ENCODE results near the gene RAPGEF2. TPM values are rescaled to one million over a fixed set of nuclear protein-coding genes. Genes with fewer than 3 reads are reported as not detected.

The RAPGEF2 gene
- total and polyA plus RNA-seq, 2 donors (not counting 1 experiment from before 2014, with no cell fraction given), result 10.9 to 45.8 TPM

- Histone ChIP-seq H2AFZ (ENCODE audit: insufficient read depth, low read depth, low read length, poor library complexity, severe bottlenecking) (no peak overlapping the region), H3K79me2 (ENCODE audit: control insufficient read depth, insufficient read depth, low read length) (no peaks in the 10 kb centered on the region), H3K27me3 (replicated peaks in 1 of 4; ENCODE audit: control extremely low read depth in 1 of 4, control insufficient read depth in 3 of 4, insufficient read depth in 4 of 4, low read length in 3 of 4) (no peaks in the 10 kb centered on the region), H3K36me3 (replicated peaks in 1 of 2; ENCODE audit: control extremely low read depth in 1 of 2, control insufficient read depth in 1 of 2, extremely low read depth in 1 of 2, insufficient read depth in 2 of 2, low read length in 1 of 2) (no peaks in the 10 kb centered on the region), H3K4me1 (ENCODE audit: control insufficient read depth in 2 of 2, insufficient read depth in 2 of 2, low read length in 2 of 2) (no peaks in the 10 kb centered on the region), H3K4me3 (ENCODE audit: control extremely low read depth in 1 of 5, extremely low read depth in 1 of 5, insufficient read depth in 1 of 5, low read depth in 2 of 5, low read length in 4 of 5) (peak overlapping the region in 1 of 5 experiments; percentile 10), H4K20me1 (ENCODE audit: control insufficient read depth, insufficient read depth, low read length, poor library complexity, severe bottlenecking) (no peaks in the 10 kb centered on the region), H3K9me3 (ENCODE audit: control extremely low read depth in 1 of 3, control insufficient read depth in 2 of 3, insufficient read depth in 1 of 3, low read length in 2 of 3) (no peaks in the 10 kb centered on the region), H3K27ac (ENCODE audit: low read length in 2 of 2) (no peak overlapping the region), H3K4me2 (replicated peaks; ENCODE audit: low read depth, low read length, poor library complexity, severe bottlenecking) (peak overlapping the region; percentile 3), H3K9ac (ENCODE audit: low read length) (no peak overlapping the region)
- intact Hi-C loops (cut with micrococcal nuclease), result no loop called here
- no peak for TF ChIP-seq EZH2 (IDR thresholded peaks at IDR 0.05; ENCODE audit: borderline replicate concordance, insufficient read depth, low read depth, low read length, poor library complexity, severe bottlenecking)
- TF ChIP-seq, protein P1, sequence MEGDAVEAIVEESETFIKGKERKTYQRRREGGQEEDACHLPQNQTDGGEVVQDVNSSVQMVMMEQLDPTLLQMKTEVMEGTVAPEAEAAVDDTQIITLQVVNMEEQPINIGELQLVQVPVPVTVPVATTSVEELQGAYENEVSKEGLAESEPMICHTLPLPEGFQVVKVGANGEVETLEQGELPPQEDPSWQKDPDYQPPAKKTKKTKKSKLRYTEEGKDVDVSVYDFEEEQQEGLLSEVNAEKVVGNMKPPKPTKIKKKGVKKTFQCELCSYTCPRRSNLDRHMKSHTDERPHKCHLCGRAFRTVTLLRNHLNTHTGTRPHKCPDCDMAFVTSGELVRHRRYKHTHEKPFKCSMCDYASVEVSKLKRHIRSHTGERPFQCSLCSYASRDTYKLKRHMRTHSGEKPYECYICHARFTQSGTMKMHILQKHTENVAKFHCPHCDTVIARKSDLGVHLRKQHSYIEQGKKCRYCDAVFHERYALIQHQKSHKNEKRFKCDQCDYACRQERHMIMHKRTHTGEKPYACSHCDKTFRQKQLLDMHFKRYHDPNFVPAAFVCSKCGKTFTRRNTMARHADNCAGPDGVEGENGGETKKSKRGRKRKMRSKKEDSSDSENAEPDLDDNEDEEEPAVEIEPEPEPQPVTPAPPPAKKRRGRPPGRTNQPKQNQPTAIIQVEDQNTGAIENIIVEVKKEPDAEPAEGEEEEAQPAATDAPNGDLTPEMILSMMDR (IDR thresholded peaks at IDR 0.05), result no peak
- WGBS (ENCODE audit: insufficient coverage), result 49% methylated on average over 3 of the region's 5 CpGs
- no peak for DNase-seq
- CTCF ChIA-PET, result no interaction called here
- no peak overlapping the region for H3K4me3 Mint-ChIP-seq
- H3K27ac Mint-ChIP-seq, result no peak overlapping the region
- POLR2A ChIA-PET, result no interaction called here
- H3K27me3 Mint-ChIP-seq, result no peaks in the 10 kb centered on the region
- no peaks in the 10 kb centered on the region for H3K9me3 Mint-ChIP-seq (ENCODE audit: insufficient read depth)
- peaks cover 3% of the 10 kb centered on the region for H3K4me1 Mint-ChIP-seq
- no peak for ATAC-seq (ENCODE audit: low read depth)
Measured at GRCh38 chr4:159266981-159267868, 164.3 kb downstream of the RAPGEF2 start.

- Mint-ChIP-seq H3K9me3 (ENCODE audit: insufficient read depth) (no peaks in the 10 kb centered on the region), H3K27me3 (no peaks in the 10 kb centered on the region), H3K4me3 (no peak overlapping the region), H3K27ac (no peak overlapping the region), H3K4me1 (peaks cover 3% of the 10 kb centered on the region)
- ATAC-seq (ENCODE audit: low read depth), result no peak
- Histone ChIP-seq H4K20me1 (ENCODE audit: control insufficient read depth, insufficient read depth, low read length, poor library complexity, severe bottlenecking) (no peaks in the 10 kb centered on the region), H3K27me3 (replicated peaks in 1 of 4; ENCODE audit: control extremely low read depth in 1 of 4, control insufficient read depth in 3 of 4, insufficient read depth in 4 of 4, low read length in 3 of 4) (no peaks in the 10 kb centered on the region), H3K4me1 (ENCODE audit: control insufficient read depth in 2 of 2, insufficient read depth in 2 of 2, low read length in 2 of 2) (no peaks in the 10 kb centered on the region), H3K9ac (ENCODE audit: low read length) (no peak overlapping the region), H3K9me3 (ENCODE audit: control extremely low read depth in 1 of 3, control insufficient read depth in 2 of 3, insufficient read depth in 1 of 3, low read length in 2 of 3) (no peaks in the 10 kb centered on the region), H3K4me2 (replicated peaks; ENCODE audit: low read depth, low read length, poor library complexity, severe bottlenecking) (no peak overlapping the region), H3K79me2 (ENCODE audit: control insufficient read depth, insufficient read depth, low read length) (no peaks in the 10 kb centered on the region), H2AFZ (ENCODE audit: insufficient read depth, low read depth, low read length, poor library complexity, severe bottlenecking) (no peak overlapping the region), H3K4me3 (ENCODE audit: control extremely low read depth in 1 of 5, extremely low read depth in 1 of 5, insufficient read depth in 1 of 5, low read depth in 2 of 5, low read length in 4 of 5) (peak overlapping the region in 1 of 5 experiments; percentile 10), H3K36me3 (replicated peaks in 1 of 2; ENCODE audit: control extremely low read depth in 1 of 2, control insufficient read depth in 1 of 2, extremely low read depth in 1 of 2, insufficient read depth in 2 of 2, low read length in 1 of 2) (no peaks in the 10 kb centered on the region), H3K27ac (ENCODE audit: low read length in 2 of 2) (no peak overlapping the region)
- TF ChIP-seq, protein P1 (IDR thresholded peaks at IDR 0.05), result no peak
- TF ChIP-seq EZH2 (IDR thresholded peaks at IDR 0.05; ENCODE audit: borderline replicate concordance, insufficient read depth, low read depth, low read length, poor library complexity, severe bottlenecking), result no peak
- ChIA-PET POLR2A (interaction anchor here (0.7 kb wide), 1 partner anchor 54 kb away, joined by 3 read pairs; no protein-coding TSS in a partner anchor), CTCF (no interaction called here)
- intact Hi-C loops (cut with micrococcal nuclease), result no loop called here
- no peak for DNase-seq
- WGBS (ENCODE audit: insufficient coverage), result no CpG with 5 or more reads among the region's 5 CpGs
Measured at GRCh38 chr4:159267869-159268285, 165.0 kb downstream of the RAPGEF2 start.

Measured in B cell (primary cell).